ENCODE data around the gene MAPK11.

DNA sequence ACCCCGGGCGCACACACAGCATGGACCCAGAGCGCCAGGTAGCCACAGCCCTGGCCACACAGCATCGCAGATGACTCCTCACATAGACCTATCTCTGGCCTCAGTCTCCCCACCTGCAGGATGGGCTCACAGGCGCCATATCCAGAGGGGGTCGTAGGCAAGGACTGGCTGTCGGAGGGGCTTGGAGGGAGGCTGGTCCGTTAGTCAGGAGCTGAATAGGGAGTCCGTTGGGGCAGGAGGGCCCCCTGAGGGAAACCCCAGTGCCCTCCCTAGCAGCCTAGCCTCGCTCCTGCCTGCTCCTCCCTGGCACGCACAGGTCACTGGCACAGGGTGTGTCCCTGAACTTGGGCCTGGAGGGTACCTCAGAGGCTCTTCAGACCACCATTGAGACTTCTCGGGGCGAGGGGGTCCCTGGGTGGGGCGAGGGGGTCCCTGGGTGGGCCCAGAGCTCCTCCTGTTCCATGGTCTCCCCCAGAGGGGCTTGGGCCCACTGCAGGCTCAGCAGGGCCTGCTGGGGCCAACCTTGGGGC is 35.3 kb upstream of the MAPK11 start:
- TF ChIP-seq CTCF (IDR thresholded peaks at IDR 0.05): no peak
- TF ChIP-seq POLR2A (IDR thresholded peaks at IDR 0.05): no peak

Measured in right lobe of liver (tissue), 4 donors.